ENCODE measurements around the gene OR52E2.

GRCh38 chr11:5036669-5037068 lies 22.8 kb downstream of the OR52E2 start:
- TF ChIP-seq CTCF (IDR thresholded peaks at IDR 0.05) (no peak), POLR2AphosphoS5 (IDR thresholded peaks at IDR 0.05; ENCODE audit: low read depth, low read length) (no peak)

All from Panc1 (cell line).